Loucy (cell line): Measurements from ENCODE around the gene RCL1.

ENCODE experiments used
- H2AFZ ChIP-seq: fragments of 200-600 bp; sonication (generic); 2 replicates; pipeline ENCODE4 v1.6.0; 2016; ENCODE audit warnings: antibody characterized with exemption, mild to moderate bottlenecking, low read length, moderate library complexity
- H3F3A ChIP-seq: fragments of 200-600 bp; 2 replicates; pipeline ENCODE4 v1.6.0; 2016; ENCODE audit warnings: antibody characterized with exemption, low read depth, mild to moderate bottlenecking
- H3K27me3 ChIP-seq: fragments of 200-600 bp; sonication (generic); 2 replicates; pipeline ENCODE4 v1.6.1; 2014; ENCODE audit warnings: low read length, mild to moderate bottlenecking; ENCODE audit not compliant: insufficient read depth, poor library complexity, severe bottlenecking
- H3K36me3 ChIP-seq: fragments of 200-600 bp; sonication (generic); 2 replicates; pipeline ENCODE4 v1.6.1; 2016; ENCODE audit warnings: low read length; ENCODE audit not compliant: insufficient read depth
- H3K4me1 ChIP-seq: fragments of 200-600 bp; sonication (generic); 2 replicates; pipeline ENCODE4 v1.5.1; 2014; ENCODE audit warnings: low read length, mild to moderate bottlenecking; ENCODE audit not compliant: insufficient read depth, poor library complexity, severe bottlenecking
- H3K4me2 ChIP-seq: fragments of 200-600 bp; sonication (generic); 2 replicates; pipeline ENCODE4 v1.6.0; 2014; ENCODE audit warnings: antibody characterized with exemption, low read length, low read depth, mild to moderate bottlenecking; ENCODE audit not compliant: poor library complexity, severe bottlenecking
- H3K4me3 ChIP-seq: fragments of 200-600 bp; sonication (generic); 2 replicates; pipeline ENCODE4 v1.5.1; 2014; ENCODE audit warnings: low read length, mild to moderate bottlenecking, mixed read lengths; ENCODE audit not compliant: poor library complexity, severe bottlenecking
- H3K79me2 ChIP-seq: fragments of 200-600 bp; sonication (generic); 2 replicates; pipeline ENCODE4 v1.6.1; 2014; ENCODE audit warnings: low read length; ENCODE audit not compliant: insufficient read depth
- H3K9ac ChIP-seq: fragments of 200-600 bp; sonication (generic); 2 replicates; pipeline ENCODE4 v1.6.0; 2014; ENCODE audit warnings: mild to moderate bottlenecking, low read depth, low read length, moderate library complexity; ENCODE audit not compliant: poor library complexity, severe bottlenecking
- H3K9me2 ChIP-seq: fragments of 200-600 bp; sonication (generic); replicated peaks from 2 replicates; pipeline ENCODE4 v1.6.1; 2016; ENCODE audit warnings: low read depth, low read length, mixed read lengths
- H3K9me3 ChIP-seq: fragments of 200-600 bp; sonication (generic); 2 replicates; pipeline ENCODE4 v1.6.1; 2014; ENCODE audit warnings: mild to moderate bottlenecking, antibody characterized with exemption, low read length, low read depth; ENCODE audit not compliant: insufficient read depth
- H4K20me1 ChIP-seq: fragments of 200-600 bp; sonication (generic); 2 replicates; pipeline ENCODE4 v1.6.0; 2014; ENCODE audit warnings: antibody characterized with exemption, low read length, mild to moderate bottlenecking; ENCODE audit not compliant: insufficient read depth, poor library complexity, severe bottlenecking
- CTCF ChIP-seq: fragments of 200-600 bp; sonication (generic); conservative IDR thresholded peaks from 2 replicates; pipeline ENCODE4 v1.5.1; 2014; ENCODE audit warnings: mild to moderate bottlenecking, antibody characterized with exemption, low read length
- EZH2phosphoT487 ChIP-seq: fragments of 200-600 bp; IDR thresholded peaks from 2 replicates; pipeline ENCODE4 v1.6.1; 2018; ENCODE audit warnings: antibody characterized with exemption, mild to moderate bottlenecking, moderate library complexity, borderline replicate concordance

The RCL1 gene

GRCh38 chr9:4792572-4793458 is at the start of gene RCL1:
RCL1 (plus strand) TSS chr9:4792944; CDS start chr9:4793092, 148 bp downstream.
- H3K9me3 ChIP-seq: no peaks in the 10 kb centered on the region
- peak within 1 kb of the TSS; percentile 97 for H2AFZ ChIP-seq
- peaks cover 19% of the 10 kb centered on the region for H3K4me1 ChIP-seq
- TF ChIP-seq EZH2phosphoT487 (no peak), CTCF (no peak)
- no peaks in the 10 kb centered on the region for H3F3A ChIP-seq
- H3K9me2 ChIP-seq: no peaks in the 10 kb centered on the region
- peak within 1 kb of the TSS; percentile 59 for H3K9ac ChIP-seq
- H3K27me3 ChIP-seq: no peaks in the 10 kb centered on the region
- H4K20me1 ChIP-seq: peaks cover 28% of the 10 kb centered on the region
- H3K79me2 ChIP-seq: peaks cover 45% of the 10 kb centered on the region
- no peaks in the 10 kb centered on the region for H3K36me3 ChIP-seq
- H3K4me3 ChIP-seq: peak within 1 kb of the TSS; percentile 83
- H3K4me2 ChIP-seq: peak within 1 kb of the TSS; percentile 84

- H3K9me2 ChIP-seq: no peaks in the 10 kb centered on the region
- no peaks in the 10 kb centered on the region for H3K36me3 ChIP-seq
- H3K27me3 ChIP-seq: no peaks in the 10 kb centered on the region
- H3K4me1 ChIP-seq: peaks cover 17% of the 10 kb centered on the region
- H4K20me1 ChIP-seq: peaks cover 13% of the 10 kb centered on the region
- H3K4me2 ChIP-seq: no peak overlapping the region
- H3K4me3 ChIP-seq: no peak overlapping the region
- peaks cover 5% of the 10 kb centered on the region; the same call in 1 of the 2 replicates for H3F3A ChIP-seq
- no peak for TF ChIP-seq CTCF
- TF ChIP-seq EZH2phosphoT487: no peak
- H3K9ac ChIP-seq: no peak overlapping the region
- H3K79me2 ChIP-seq: peaks cover 20% of the 10 kb centered on the region
- H3K9me3 ChIP-seq: no peaks in the 10 kb centered on the region
- no peak overlapping the region for H2AFZ ChIP-seq
These were observed 49.4 kb upstream of the RCL1 start for GRCh38 chr9:4743131-4743875.

- H3K4me2 ChIP-seq: no peak overlapping the region
- H3K4me3 ChIP-seq: no peak overlapping the region
- H2AFZ ChIP-seq: no peak overlapping the region
- H3K9me3 ChIP-seq: no peaks in the 10 kb centered on the region
- no peaks in the 10 kb centered on the region for H3K9me2 ChIP-seq
- no peaks in the 10 kb centered on the region for H4K20me1 ChIP-seq
- H3F3A ChIP-seq: peaks cover 5% of the 10 kb centered on the region; the same call in 1 of the 2 replicates
- no peaks in the 10 kb centered on the region for H3K27me3 ChIP-seq
- no peak overlapping the region for H3K9ac ChIP-seq
- H3K4me1 ChIP-seq: peaks cover 6% of the 10 kb centered on the region
- TF ChIP-seq CTCF (no peak), EZH2phosphoT487 (no peak)
- no peaks in the 10 kb centered on the region for H3K79me2 ChIP-seq
- no peaks in the 10 kb centered on the region for H3K36me3 ChIP-seq
These were observed 46.3 kb upstream of the RCL1 start for GRCh38 chr9:4746278-4747030.
